Stimulated activated CD4-positive, alpha-beta T cell treated with anti-CD3 and anti-CD28 coated beads, Interleukin-1b, Interleukin-23, amount 100 ng/mL, for 48 hours (primary cell): ENCODE data around the gene DAB2IP.

ENCODE experiments used
- DNase-seq: peaks from one replicate; pipeline ENCODE4 v3.0.0-alpha.2; 2020

DAB2IP gene

DNA sequence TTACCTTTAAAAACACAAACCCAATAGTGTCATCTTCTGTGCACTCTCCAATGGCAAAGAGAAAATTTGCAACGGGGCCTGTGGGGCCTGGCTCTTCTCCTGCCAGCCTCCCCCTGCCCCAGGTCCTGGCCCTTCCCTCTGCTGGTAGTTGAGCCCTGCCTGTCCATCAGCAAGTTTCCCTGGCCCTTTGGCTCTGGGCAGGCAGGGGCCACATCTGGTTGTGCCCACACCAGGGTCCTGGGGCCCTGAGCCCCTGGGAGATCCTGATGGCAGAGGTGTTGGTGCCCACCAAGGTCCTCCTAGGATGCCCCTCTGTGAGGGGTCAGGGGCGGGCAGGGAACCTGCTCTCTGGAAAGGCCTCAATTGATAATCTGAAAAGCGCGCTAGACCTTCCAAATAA lies 157.3 kb downstream of the DAB2IP start:
- DNase-seq: no peak

DNA sequence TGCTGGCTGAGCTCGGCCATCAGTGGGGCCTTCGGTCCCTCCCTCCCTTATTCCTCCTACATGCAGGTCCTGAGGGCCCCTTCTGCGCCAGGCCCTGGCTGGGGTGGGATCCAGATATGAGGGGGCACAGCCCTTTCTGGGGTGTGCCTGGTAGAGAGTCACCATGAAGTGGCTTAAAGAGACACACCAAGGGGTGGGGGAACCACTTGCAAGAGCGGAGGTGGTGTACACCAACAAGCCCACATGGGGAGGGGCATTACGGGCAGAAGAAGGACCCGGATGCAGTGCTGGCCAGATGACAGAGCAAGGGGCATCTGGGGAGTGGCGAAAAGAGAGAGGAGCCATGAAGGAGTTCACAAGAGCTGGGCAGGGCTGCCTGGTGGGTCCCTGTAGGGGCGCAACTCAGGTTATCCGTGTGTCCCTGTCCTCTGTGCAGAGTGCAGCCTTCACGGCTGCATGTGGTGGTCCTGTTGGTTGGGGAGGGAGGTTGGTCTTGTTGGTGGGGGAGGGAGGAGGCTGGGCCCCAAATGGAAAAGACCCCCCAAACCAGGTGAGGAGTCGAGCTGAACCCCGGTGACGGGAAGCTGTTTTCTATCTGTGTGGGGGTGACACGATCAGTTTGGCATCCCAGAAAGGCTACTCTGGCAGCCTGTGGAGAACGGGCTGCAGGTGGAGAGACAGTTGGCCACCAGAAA lies 158.1 kb downstream of the DAB2IP start:
- DNase-seq: no peak

DNA sequence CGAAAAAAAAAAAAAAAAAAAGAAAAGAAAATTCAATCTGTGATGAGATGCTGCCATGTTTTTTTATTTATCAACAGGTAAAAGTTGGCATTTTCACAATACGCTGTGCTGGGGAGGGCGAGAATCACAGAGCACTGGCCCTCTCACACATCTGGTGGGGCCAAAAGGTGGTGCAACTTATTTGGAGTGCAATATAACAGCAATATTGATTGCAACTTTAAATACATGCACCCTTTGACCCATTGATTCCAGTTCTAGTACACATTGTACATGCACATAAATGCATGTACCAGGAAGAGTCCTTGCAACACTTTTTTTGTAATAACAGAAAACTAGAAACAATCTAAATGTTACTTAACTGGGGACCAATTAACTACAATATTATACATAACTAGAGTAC lies 159.1 kb downstream of the DAB2IP start:
- no peak for DNase-seq

DNA sequence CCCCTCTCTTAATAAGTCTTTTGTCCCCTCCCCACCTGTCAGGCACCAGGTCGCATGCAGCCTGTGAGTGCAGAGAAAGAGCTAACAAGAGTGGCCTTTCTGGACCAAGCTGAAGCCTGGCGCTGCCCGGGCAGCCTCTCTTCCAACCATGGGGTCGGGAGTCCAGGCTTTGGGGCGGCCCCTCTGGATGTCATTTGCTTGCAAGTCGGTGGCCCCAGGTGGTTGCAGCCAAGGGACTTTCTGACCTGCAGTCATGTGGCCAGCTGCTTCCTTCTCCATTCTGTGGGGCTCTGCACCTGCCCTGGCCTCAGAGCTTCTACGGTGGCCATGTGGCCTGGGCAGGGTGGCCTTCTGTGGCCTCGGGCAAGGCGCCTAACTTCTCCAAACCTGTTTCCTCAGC lies 159.7 kb downstream of the DAB2IP start:
- DNase-seq: no peak

DNA sequence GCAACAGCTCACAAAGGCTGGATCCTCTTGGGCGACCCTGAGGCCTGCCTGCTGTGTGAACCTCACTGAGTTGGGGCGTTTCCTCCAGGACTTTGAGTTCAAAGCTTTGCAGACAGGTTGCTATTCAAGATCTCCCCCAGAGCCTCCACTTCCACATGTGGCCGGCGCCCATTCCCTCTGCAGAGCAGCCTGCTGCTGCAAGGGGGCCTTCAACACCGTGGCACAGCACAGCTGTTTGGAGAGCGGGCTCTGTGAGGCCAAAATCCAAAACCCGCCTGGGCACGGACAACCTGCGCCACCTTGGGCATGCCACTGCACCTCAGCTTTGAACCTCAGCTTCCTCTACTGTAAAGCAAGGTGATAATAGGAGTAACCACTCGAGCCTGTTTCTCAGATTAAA lies 160.3 kb downstream of the DAB2IP start:
- no peak for DNase-seq

DNA sequence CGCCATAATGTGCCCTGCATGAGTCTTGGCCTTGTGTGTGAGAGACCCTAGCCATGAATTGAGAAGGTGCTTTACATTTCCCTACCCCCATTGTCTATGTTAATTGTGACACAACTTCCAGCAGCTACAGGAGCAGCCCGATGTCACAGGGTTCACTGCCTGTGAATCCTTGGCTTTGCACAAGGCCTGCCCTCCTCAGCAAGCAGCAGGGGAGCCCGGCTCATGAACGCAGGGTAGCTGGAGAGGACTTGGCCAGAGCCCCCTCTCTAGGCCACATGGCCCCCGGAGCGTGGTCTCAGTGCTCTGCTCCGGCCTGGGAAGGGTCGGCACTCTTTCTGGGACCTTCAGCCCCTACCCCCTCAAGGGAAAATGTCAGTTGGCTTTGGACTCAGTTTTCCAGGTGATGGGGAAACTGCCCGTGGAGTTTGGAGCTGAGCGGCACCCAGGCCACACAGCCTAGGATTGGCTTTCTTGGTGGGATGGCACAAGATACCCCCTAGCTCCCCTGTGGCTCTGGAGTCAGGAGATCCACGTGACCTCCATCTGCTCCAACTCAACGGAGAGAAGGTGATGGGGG lies 160.8 kb downstream of the DAB2IP start:
- no peak for DNase-seq

DNA sequence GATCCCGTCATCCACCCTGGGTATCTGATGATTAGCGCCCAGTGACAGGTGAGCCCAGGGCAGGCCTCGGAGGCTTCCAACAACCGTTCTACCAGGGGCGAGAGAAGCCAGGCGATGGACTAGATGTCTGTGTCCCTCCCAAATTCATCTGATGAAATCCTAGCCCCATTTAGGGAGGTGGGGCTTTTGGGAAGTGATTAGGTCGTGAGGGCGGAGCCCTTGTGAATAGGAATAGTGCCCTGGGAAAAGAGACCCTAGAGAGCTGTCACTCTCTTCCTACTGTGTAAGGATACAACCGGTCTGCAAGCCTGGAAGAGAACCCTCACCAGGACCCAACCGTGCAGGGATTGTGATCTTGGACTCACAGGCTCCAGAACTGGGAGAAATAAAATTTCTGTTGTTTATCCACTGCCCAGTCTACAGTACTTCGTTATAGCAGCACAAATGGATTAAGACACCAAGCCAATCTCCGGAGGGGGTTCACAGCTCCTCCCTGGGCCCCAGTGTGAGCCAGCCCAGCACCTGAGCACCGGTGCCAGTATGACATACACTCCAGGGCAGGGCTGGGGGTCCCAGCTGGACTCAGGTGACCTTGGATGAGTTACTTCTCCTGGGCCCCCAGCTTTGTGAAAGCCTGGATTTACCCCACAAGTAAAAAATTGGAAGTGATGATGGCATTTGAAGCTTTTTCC lies 162.2 kb downstream of the DAB2IP start:
- no peak for DNase-seq

DNA sequence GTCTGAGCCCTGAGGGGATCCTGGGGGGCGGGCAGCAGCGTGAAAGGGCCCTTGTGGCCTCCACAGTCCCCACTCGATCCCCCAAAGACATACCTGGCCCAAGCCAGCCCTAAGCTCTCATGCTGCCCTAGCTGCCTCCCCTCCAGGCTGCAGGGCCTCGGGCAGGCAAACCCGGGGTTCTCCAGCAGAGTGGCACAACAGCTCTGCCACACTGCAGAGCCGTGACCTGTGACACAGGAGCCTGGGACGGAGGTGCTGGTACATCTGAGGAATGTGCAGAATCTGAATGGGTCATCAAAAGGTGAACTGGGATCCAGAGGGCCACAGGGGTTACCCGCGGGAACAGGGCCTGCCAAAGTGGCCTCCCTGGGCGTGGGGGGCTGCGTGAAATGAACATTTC lies 163.2 kb downstream of the DAB2IP start:
- DNase-seq: no peak

DNA sequence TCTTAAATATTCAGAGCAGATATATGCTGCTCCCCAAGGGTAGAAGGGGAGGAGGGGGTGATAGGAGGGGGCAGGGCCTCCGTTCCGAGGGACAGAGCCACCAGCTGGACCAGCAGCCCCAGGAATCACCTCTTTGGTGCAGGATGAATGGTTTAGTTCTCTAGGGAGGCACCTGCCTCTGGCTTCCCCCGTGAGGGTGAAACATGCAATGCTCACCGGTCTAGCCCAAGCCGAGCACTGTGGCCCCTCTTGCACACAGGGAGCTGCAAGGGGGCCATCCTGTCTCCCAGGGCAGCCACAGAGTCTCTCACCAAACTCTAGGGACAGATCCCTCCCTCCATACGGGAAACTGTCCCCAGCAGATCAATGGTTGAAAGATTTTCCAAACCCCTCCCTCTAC lies 163.7 kb downstream of the DAB2IP start:
- no peak for DNase-seq

DNA sequence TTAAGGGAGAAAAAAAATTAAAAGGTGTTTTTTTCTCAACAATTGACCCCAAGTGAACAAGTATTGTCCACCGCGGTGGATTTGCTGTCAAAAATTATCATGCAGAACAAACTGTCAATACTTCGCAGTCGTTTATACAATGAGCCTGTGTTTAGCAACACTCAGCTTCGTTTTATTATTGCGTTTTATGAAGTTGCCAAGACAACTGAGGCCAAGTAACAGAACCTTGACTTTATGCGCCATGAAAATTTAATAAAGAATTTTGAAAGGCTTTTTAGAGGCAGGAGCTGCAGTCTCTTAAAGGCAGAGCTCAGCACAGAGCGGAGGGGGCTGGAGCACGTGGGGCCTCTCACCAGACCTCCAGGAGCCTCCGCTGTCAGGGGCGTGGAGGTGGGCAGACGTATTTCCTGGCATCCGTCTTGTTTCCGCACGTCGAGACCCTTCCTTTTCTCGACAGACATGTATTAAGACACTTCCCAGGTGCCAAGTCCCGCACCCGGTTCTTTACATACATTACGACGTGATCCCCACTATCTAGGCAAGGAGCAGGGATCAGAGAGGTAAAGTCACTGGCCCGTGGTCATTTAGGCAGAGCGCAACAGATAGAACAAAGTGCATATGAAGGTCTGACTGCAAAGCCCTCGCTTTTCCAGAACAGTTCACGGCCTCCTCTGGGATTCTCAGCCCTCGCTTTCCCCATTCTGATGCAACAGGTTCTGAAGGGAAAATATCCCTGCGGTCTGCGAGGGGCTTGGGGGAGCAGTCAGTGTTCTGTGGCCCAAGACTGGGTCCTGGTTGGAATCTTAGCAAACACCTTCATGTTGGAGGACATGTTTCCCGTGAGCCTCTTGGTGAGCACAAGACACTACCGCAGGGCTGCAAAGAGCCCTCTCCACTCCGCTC lies 164.4 kb downstream of the DAB2IP start:
- no peak for DNase-seq

DNA sequence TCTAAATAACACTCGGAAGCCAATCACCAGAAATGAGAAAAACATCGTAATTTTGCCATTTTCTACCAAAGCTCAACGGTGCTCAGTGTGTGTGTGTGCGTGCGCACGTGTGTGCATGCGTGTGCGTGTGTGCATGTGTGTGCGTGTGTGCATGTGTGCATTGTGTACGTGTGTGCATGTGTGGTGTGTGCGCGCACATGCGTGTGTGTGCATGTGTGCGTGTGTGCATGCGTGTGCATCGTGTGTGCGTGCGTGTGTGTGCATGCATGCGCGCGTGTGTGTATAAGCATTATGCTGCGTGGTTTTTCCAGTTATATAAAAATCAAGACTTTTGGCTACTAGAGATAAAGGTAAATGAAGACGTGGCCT lies 165.0 kb downstream of the DAB2IP start:
- DNase-seq: no peak

DNA sequence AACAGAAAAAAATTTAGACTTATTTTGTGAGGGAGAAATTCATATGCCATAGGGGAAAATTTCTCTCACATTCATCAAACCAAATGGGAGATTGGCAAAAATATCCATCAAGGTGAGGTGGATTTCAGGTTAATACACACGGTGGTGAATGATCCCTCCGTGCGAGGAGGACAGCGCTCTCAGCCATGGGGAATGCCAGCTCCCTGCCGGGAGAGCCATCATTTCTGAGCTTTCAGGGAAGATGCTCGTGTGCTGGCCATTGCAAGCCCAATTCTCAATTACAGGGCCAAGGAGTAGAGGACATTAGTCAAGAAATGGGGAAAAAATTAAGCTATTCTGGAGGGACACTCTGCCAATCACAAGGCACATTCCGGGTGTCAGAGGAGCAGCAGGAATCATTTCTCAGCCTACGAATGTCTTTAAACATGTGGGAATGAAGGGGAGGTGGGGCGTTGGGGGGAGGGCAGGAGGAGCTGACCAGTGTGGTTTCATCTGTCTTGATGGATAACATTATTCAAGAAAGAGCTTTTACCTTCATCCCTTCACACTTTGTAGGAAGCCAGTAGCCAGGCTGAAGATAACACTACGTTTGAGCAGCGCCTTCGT lies 165.5 kb downstream of the DAB2IP start:
- no peak for DNase-seq

DNA sequence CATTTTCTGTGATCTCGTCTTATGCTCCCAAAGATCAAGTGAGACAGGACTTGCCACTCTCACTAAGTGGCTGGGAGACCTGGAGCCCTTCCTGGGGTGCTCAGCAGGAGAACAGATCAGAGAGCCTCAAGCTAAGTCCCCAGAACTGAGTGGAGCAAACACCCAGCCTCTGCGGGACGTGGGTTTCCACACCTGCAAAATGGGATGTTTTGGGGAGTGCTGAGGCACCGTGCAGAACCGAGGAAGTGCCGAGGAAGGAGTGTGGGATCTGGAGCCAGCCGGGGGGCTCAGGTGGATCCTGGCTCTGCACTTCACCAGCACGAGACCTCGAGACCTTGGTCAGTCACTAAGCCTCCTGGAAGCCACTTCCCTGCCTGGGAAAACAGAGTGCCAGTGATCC lies 166.0 kb downstream of the DAB2IP start:
- no peak for DNase-seq

DNA sequence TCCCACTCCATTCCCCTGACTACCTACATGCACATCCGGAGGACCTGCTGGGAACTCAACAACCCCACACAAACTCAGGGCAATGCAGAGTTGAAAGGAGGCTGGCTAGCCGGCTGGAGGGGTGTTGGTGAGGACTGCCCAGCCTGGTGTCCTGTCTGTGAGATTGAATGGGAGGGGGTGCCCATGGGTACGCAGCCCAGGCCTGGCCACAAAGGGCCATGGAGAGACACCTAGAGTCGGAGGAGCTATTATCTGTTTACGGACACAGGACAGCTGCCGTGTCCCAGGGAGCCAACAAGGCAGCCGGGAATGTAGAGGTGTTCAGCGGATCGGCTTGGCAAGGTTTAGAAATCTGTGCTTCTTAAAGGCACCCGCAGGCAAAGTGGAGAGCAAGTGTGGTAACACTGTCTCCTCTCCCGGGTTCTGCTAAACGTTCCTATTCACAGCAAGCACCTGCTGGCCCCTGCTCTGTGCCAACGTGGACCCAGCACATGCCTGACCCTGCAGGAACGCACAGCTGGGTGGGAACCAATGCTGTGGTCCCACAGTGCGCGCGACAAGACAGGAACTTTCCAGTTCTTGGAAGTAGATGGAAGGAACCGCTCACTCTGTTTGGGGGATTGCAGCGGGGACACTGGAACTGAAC lies 166.7 kb downstream of the DAB2IP start:
- no peak for DNase-seq

DNA sequence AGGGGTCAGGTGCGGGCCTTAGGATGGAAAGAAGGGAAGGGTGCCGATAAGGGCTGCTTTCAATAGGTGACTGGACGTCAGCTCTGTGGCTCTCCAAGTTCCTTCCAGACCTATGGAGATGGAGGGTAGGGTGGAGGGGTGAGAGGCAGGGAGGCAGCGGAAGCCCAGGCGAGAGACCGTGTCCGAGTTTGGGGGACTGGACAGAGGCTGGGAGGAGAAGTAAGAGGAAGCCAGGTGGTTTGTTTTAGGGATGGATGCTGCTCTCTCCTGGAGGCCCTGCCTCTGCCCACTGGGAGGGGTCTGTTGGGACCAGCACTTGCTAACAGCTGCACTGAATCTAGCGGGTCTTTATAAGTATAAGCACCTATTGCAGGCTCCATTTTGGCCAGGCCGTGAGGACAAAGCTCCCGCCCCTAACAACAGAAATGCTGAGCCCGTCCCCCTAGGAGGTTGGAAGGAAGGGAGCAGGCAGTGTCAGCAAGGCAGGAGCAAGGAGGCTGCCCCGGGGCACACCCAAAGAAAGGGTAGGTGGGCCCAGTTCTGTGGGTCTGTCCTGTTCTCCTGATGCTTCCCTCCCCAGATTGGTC lies 167.5 kb downstream of the DAB2IP start:
- no peak for DNase-seq

DNA sequence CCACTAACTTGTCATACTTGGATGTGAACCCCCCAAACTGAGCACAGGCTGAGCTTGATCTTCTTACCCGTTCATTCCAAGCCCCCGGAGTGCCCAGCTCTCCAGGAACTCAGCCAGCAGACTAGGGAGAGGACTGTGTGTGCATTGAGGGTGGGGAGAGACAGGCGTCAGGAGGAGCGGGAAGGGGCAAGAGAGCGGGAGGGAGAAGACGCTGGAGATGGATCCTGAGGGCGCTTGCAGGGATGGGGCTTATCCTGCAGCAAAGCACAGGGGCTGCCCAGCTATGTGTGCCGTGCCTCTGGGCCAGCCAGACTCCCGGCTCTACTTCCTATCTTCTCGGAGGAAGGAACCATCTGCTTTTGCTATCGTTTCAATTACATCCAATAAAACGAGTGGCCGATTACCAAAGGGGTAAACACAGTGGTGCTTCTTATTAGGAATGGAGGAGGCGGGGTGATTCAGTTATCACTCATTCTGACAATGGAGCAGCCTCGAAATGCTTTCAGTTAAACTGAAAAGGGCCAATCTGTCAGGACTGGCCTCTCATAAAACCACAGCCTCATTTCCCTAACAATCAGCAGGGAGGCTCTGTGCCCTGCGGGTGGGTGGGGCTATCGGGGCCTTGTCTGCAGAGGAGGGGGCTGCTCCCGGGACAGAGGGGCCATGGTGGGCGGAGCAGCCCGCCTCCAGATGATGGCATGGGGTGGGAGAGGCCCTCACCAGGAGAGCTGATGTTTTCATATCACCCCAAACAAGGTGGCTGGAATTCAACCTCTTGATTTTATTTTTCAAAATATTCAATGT lies 168.2 kb downstream of the DAB2IP start:
- no peak for DNase-seq

DNA sequence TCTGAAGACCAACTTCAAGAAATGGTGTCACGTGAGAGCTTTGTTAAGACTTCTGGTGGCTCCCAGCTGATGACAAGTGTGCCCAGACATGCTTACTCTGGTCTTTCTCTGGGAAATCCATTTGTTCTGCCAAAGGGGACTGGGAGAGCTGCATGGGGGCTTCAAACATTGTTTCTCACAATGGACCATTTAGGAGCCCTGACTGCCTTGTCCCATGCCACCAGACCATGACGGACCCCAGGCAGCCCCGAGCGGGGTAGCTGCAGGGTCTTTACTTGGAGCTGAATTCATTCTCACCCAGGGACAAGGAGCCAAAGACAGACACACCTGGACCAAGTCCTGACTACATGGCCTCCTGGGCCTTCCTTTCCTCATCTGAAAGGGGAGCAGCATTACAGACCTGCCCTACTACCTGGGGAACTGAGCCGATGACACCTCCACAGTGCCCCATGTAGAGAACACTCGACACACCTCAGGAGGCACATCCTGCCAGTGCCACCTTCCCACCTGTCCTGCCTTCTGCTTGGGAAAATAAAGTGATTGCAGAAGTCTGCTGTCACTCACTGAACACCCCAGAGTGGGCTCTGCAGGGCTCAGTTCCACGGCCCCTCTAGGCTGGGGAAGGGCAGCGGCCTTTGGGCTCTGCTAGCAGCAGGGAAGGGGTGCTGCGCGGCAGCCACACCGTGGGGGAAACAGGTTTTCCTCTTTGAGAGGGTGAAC lies 169.0 kb downstream of the DAB2IP start:
- no peak for DNase-seq

DNA sequence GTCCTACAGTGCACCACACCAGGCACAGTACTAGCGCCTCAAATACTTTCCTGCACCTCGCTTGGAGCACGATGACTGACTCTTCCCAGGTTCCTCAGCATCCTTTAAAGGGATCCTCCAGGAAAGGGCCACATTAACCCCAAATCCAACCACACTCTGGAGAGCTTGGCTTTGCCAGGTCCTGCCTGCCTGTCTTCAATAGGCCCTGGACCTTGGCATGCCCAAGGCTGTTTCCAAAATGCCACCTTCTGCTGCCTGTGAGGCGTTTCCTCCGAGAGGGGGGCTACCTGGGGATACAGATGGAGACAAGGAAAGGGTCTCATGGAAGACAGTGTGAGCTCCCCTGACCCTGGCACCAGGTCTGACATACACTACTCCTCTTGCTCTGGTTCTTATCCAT lies 169.9 kb downstream of the DAB2IP start:
- no peak for DNase-seq

DNA sequence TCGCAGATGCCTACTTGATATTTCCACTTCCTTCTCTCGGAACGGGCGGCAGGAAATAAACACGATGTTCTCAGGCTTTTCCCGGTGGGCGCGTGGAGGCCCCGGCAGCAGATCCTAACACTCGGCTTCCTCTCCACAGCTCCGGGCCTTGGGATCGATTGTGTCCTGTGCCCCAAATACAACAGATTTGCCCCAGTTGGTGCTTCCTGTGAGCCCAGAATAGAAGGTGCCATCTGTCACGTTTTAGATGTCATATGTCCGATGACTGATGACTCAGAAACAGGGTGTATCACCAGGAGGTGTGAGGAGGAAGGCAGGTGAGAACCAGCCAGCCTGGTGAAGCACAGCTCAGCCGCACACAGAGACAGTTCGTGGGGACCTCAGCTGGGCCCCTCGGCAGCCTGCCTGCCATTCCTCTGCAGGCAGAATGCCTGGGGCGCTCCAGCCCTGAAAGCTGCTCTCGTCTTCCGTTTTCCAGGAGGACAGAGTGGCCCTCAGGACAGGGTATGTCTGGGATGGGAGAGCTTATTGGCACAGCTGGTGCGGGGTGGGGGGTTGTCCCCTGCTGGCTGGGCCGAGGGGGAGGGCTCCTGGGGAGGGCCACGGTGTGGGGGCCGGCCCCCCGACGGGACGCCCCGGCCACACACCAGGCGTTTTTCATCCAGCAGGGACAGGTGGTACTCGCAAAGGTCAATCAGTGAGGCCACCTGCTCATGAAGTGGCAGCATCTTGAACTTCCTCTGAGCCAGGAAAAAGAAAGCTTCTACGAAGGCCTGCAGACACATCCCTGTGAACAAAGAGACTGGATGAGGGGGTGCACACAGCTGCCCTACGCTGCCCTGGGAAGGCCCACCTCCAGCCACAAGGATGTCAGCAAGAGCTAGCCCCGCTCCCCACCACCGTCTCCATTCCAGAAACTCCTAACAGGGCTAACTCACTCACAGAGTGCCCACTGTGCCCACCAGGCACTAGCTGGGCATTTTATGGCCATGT lies 171.0 kb downstream of the DAB2IP start:
- DNase-seq: no peak
